NCI-H748 (cell line): ENCODE results near the gene PPP1R12B.
"Not testable (repeated sequence)": the region's sequence is repeated elsewhere in the genome, so short reads cannot be mapped to it uniquely, and the experiment has no call there.

ENCODE experiments used
- DNase-seq: peaks from one replicate; lab custom pipeline; 2025; ENCODE audit not compliant: unreplicated experiment; lab: John Stamatoyannopoulos, UW

Gene PPP1R12B

GRCh38 chr1:202348005-202348508 is 442 bp upstream of the PPP1R12B start:
- no peak for DNase-seq

- peak; percentile 55 for DNase-seq
Observed at GRCh38 chr1:202349206-202349928, 868 bp downstream of the PPP1R12B start.

DNA sequence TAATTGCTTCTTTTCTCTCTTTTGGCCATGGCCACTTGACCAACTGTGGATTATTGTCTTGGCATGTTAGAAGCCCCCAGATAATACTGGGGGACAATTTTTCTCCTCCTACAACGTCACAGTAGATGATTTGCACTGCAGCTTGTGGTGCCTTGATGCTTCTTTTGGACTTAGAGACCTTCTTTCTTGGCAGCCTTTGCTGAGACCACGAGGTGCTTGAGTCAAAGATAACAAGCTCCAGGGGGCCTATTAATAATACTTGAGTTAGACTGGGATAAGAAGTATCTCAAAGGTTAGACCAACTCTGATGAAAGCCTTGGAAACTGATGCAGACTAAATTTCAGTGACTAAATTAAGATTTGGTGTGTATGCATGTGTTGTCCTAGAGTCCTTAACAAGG is 3.2 kb downstream of the PPP1R12B start:
- DNase-seq, result no peak

DNA sequence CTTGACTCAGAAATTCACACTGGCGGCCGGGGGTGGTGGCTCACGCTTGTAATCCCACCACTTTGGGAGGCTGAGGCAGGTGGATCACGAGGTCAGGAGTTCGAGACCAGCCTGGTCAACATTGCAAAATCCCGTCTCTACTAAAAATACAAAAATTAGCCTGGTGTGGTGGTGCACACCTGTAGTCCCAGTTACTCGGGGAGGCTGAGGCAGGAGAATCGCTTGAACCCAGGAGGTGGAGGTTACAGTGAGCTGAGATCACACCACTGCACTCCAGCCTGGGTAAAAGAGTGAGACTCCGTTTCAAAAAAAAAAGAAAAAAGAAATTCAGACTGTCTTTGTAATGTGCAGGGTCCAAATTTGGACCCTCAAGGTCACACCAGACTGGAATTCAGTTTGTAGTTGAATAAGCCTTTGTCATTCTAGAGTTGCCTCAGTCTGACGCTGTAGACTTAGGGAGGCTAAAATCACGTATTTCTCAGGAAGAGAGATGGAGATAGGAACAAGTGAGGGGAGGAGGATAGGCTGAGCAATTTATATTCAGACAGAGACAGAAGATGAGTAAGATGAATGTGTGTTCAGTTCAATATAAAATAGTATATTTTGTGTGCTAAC is 4.2 kb downstream of the PPP1R12B start:
- not testable (repeated sequence) for DNase-seq

- no peak for DNase-seq
Observed at GRCh38 chr1:202355944-202356553, 7.5 kb downstream of the PPP1R12B start.

- DNase-seq, result no peak
Observed at GRCh38 chr1:202357506-202357905, 9.0 kb downstream of the PPP1R12B start.

DNA sequence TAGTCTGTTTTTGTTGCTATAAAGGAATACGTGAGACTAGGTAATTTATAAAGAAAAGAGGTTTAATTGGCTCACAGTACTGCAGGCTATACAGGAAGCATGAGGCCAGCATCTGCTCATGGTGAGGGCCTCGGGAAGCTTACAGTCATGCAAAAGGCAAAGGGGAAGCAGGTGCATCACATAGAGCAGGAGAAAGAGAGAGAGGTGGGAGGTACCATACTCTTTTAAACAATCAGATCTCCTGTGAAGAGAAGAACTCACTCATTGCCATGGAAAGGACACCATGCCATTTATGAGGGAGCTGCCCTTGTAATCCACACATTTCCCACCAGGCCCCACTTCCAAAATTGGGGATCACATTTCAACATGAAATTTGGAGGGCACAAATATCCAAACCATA is 12.7 kb downstream of the PPP1R12B start:
- no peak for DNase-seq

DNA sequence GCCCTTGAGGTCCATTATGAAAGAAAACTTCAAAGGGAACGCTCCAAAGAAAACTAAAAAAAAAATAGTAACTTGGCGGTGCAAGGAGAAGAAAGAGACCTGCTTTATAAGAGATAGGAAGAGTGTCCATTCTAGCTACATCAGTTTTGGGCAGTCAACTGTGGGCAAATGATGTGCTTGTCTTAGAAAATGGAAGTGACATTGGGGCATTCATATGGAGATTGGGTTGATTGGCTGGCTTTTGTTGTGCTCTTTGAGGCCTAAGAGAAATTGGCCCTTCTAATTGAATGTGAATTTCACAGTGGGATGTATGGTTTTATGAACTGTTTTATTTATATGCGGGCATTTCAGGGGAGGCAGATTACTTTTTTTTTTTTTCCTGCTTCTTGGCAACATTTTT is 13.2 kb downstream of the PPP1R12B start:
- DNase-seq, result no peak

DNA sequence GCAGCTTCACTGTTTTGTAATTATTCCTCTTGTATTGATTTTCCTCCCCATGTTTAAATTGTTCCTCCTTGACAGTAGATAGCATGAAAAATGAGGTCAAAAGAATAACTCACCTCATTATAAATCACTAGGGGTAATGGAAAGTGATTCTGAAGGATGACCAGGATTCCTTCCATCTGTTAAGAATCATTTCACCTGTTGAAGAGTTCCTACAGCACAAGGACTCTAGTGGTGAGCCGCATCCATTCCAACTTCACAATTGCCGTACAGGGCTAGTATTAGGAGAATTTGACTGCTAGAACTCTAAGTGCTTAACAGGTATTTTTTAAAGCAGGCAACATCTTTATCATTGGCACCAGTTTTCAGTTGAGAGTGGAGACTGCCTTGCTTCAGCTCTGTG is 13.7 kb downstream of the PPP1R12B start:
- DNase-seq, result no peak

DNA sequence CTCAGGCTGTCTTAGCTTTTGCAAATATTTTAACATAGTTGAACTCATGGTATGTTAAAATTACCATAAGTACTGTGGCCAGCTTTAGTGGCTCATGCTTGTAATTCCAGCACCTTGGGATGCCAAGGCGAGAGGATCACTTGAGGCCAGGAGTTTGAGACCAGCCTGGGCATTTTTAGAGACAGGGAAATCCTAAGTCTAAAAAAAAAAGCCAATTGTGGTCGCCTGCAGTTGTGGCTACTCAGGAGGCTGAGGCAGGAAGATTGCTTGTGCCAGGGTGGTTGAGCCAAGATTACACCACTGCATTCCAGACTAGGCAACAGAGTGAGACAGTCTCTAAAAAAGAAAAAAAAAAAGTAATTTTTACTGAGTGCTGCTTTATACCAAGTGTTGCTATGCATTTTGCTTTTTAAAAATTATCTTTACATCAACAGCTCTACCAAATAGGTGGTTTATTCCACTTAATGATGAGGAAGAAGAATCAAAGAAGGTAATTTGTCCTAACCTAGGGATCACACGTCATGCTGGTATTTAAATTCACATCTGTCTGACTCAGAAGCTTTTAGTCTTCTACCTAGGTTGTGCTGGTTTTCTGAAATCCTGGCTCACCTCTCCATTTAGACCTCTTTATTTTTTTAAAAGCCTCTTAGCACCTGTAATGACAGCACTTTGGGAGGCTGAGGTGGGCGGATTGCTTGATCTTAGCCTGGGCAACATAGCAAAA is 16.8 kb downstream of the PPP1R12B start:
- no peak for DNase-seq

DNA sequence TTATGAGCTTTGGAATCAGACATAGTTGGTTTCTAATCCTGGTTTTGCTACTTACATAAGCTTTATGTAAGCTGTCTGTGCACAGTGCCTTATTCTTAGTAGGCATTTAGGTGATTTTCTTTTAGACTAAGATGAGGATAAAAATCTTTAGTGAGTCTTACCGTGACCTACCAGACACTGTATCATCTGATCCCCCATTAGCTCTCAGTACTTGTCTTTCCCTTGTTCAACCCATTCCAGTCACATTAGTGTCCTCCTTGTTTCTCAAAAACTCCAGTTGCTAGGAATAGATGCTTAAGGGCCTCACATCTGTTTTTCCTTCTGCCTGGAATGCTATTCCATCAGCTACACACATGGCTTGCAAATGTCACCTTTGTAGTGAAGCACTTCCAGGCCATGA is 18.8 kb downstream of the PPP1R12B start:
- DNase-seq, result no peak

GRCh38 chr1:202370906-202371305 is 22.4 kb downstream of the PPP1R12B start:
- DNase-seq, result not testable (repeated sequence)

DNA sequence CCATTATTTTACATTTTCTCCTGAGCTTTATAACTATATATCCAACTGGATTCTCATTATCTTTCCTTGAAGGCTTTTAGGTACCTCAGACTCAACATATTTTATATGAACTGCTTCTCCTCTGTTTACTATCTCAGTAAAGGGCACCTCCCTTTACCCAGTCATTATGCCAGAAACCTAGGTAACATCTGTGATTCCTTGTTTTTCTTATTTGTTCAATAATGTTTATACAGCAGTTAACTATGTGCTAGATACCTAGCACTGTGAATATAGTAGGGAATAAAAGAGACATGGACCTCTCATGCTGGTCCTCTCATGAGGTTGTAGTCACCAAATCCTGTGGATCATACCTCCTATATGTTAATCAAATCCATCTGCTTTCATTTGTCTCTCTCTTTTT is 25.6 kb downstream of the PPP1R12B start:
- DNase-seq, result peak; percentile 55

DNA sequence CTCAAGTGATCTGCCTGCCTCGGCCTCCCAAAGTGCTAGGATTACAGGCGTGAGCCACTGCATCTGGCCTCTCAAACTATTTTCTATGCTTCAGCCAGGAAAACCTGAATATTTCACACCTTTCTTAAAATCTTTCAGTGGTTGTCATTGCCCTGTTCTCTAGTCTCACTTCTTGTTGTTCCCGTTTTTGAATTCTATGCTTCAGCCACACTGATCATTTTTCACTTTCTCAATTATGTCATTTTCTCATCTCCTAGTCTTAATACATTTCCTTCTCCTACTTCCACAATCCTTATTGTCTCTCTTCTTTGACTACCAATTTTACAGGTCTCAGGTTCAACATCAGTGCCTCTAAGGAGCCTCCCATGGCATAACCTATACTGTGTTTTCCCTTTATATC is 26.7 kb downstream of the PPP1R12B start:
- DNase-seq, result not testable (repeated sequence)

DNA sequence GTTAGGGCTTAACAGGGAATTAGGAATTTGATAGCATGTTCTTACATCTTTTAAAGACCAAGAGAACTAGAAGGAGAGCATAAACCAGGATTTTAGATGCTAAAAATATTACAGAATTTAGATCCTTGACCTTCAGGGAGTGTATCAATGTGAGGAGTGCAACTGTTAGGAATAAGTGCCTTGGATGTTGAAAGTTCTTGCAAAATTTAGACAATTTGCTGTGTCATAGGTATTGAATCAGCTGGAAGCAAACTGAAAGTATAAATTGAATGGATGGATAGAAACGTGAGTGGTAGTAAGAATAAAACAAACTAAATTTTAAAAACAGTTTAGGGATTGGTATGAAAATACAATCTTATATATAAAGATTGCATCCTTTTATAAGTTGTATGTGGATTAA is 27.7 kb downstream of the PPP1R12B start:
- DNase-seq, result no peak

DNA sequence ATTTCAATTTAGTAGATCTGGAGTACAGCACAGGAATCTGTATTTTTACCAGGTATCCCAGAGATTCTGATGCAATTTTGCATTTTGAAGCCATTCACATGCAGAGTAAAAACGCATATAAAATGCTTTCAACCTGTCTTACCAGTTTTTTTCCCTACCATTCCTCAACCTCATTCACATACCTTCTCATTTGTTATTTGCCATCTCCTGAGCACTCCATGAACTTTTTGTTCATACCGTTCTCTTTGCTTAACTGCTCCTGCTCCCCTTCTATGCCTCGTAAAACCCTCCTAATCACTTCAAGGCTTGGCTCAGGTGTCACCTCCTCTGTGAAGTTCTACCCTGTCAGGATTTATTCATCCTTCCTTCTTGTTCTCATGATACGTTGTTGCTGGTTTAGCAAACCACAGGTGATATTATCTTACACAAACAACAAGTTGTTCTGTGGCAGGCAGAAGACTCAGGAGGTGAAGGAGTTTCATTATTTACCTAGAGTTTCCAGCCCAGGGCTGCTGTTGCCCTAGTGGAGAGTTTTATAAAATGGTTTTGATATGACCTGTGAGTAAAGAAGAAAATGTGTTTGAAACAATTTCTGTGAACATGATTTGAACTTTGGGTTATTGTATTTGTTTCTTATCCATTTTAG is 31.5 kb downstream of the PPP1R12B start:
- DNase-seq, result not testable (repeated sequence)

- not testable (repeated sequence) for DNase-seq
Observed at GRCh38 chr1:202380535-202380934, 32.0 kb downstream of the PPP1R12B start.

- DNase-seq, result not testable (repeated sequence)
Observed at GRCh38 chr1:202381867-202382266, 33.4 kb downstream of the PPP1R12B start.

GRCh38 chr1:202395831-202396230 is 47.3 kb downstream of the PPP1R12B start:
- DNase-seq, result not testable (repeated sequence)

DNA sequence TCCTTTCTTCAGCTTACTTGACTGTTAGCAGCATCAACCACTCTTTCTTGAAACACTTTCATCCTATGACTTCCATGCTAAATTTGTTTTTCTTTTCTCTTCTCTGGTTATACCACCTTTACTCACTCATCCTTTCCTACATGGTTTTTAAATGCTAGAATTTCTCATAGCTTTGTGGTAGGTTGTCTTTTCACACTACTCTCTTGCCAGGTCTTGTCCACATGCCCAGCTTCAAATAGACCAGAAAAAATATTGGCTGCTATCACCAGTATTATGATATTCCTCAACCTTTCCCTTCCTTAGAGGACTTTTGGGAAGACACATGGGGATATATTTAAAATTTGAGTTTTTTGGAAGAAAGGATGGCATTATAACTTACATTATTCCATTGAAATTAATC is 48.8 kb downstream of the PPP1R12B start:
- DNase-seq, result no peak

DNA sequence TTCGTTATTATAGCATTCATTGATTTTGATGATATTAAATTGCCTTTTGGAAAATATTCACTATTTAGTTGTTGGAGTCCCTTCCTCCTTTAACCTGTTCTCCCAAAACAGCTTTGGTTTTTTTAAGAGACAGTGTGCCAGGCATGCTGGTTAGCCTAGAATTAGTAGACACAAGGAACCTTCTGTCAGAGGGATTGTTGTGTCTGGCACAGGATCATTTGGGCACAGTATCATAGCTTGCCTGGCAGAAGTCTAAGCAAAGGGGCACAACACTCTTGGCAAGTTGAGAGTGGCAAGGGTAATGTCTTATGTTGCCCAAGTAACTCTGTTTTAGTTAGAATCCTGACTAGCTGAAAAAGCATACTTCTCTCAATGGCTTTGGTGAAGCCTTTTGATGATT is 49.9 kb downstream of the PPP1R12B start:
- DNase-seq, result not testable (repeated sequence)
